ENCODE data around the gene ATP6V1C2.

DNA sequence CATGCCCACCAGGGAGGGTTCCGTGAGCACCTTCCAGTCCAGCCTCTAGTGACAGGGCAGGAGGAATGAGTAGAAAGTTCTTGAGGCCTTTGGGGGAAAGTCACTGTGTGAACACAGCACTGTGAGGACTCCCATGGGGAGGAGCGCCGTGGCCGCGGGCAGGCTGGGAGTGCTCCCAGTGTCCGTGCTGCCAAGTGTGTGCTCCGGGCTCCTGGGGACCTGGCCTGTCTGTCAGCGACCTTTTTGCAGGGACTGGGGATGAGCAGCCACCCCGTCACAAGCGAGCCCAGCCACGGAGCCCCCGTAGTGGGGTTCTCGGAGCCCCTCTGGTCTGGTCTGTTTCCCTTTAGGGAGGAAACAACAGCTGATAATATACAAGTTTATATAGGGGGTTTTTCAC, 54.4 kb downstream of the ATP6V1C2 start:
- TF ChIP-seq, protein P1, sequence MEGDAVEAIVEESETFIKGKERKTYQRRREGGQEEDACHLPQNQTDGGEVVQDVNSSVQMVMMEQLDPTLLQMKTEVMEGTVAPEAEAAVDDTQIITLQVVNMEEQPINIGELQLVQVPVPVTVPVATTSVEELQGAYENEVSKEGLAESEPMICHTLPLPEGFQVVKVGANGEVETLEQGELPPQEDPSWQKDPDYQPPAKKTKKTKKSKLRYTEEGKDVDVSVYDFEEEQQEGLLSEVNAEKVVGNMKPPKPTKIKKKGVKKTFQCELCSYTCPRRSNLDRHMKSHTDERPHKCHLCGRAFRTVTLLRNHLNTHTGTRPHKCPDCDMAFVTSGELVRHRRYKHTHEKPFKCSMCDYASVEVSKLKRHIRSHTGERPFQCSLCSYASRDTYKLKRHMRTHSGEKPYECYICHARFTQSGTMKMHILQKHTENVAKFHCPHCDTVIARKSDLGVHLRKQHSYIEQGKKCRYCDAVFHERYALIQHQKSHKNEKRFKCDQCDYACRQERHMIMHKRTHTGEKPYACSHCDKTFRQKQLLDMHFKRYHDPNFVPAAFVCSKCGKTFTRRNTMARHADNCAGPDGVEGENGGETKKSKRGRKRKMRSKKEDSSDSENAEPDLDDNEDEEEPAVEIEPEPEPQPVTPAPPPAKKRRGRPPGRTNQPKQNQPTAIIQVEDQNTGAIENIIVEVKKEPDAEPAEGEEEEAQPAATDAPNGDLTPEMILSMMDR (IDR thresholded peaks at IDR 0.05; ENCODE audit: insufficient read depth, low read depth, low read length) = no peak
- TF ChIP-seq EZH2 (IDR thresholded peaks at IDR 0.05; ENCODE audit: insufficient read depth, low read length) = no peak
